SK-N-SH (cell line): ENCODE data around the gene ACOT9.

Experiments used
- CHD2 ChIP-seq: fragments of 150-350 bp; IDR thresholded peaks from 2 replicates; pipeline ENCODE4 v1.6.1; 2018; ENCODE audit warnings: low read length; ENCODE audit not compliant: partially characterized antibody
- CTCF ChIP-seq: fragments of 200-600 bp; sonication (generic); IDR thresholded peaks from 2 replicates; pipeline ENCODE4 v1.6.1; 2017; ENCODE audit warnings: antibody characterized with exemption, mild to moderate bottlenecking, moderate library complexity
- FOXM1 ChIP-seq: IDR thresholded peaks from 2 replicates; pipeline ENCODE4 v1.4.0; 2012; ENCODE audit warnings: low read depth, mild to moderate bottlenecking
- RAD21 ChIP-seq: IDR thresholded peaks from 2 replicates; pipeline ENCODE4 v1.6.1; 2012; ENCODE audit warnings: mild to moderate bottlenecking, low read length
- REST ChIP-seq: IDR thresholded peaks from 2 replicates; pipeline ENCODE4 v1.6.1; 2012; ENCODE audit warnings: mild to moderate bottlenecking, low read depth, low read length, moderate library complexity
- SMC3 ChIP-seq: IDR thresholded peaks from 2 replicates; pipeline ENCODE4 v1.6.1; 2012; ENCODE audit warnings: low read depth, low read length, improper control_type of control experiment
- TCF12 ChIP-seq: IDR thresholded peaks from 2 replicates; pipeline ENCODE4 v1.4.0; 2012

GRCh38 chrX:23656091-23656490 is 87.0 kb downstream of the ACOT9 start:
- TF ChIP-seq CTCF, result no peak
- TF ChIP-seq FOXM1, result no peak
- no peak for TF ChIP-seq CHD2
- TF ChIP-seq TCF12, result no peak
- no peak for TF ChIP-seq RAD21
- TF ChIP-seq REST, result no peak
- no peak for TF ChIP-seq SMC3
